GM12873 (cell line): ENCODE data around the gene S100A11.

Experiments used
- TF ChIP-seq, protein P1 (sequence below): IDR thresholded peaks from 2 replicates; pipeline ENCODE4 v1.5.1; 2012; ENCODE audit warnings: low read depth, mild to moderate bottlenecking, moderate library complexity, low read length, control low read depth; ENCODE audit not compliant: insufficient read depth; ENCODE audit errors: missing control alignments

S100A11 gene

DNA sequence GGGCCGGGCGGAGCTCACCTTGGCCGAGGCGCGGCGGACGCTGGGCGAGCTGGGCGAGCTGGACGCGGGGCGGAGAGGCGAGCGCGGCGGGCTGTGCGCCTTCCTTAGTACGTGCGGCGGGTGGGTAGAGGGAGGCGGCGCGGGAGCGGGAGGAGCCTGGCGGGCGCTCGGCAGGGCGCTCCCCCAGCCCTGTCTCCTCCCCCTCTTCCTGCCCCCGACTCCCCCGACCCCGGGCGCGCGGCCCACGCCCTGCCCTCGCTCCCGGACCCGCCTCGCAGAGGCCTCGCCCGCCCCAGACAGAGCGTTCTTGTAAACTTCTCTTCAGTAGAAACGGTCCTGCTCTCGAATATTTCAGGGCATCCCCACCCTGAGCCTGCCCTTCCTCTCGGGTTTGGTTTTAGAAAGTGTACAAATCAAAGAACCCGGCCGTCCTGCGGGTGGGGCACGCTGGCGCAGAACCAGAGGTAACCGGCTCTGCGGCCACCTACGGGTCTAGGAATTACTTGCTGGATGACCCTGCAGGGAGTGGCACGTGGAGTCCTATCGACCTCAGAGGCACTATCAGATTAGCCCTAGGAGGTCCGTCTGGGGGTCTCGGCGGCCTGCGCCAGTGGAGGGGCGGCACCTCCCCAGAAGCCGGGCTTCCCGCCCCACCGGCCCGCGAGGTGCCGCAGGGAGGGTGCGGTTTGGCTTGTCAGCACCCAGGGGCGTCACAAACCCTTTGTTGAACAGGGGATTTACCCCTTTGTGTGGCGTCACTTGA, 42.9 kb downstream of the S100A11 start, which contains the start of gene S100A10:
Gene S100A10, minus strand, starts transcription at position 126 of the 763 bp plus-strand sequence. CDS start 7,629 bp downstream, outside the sequence.
- TF ChIP-seq, protein P1, sequence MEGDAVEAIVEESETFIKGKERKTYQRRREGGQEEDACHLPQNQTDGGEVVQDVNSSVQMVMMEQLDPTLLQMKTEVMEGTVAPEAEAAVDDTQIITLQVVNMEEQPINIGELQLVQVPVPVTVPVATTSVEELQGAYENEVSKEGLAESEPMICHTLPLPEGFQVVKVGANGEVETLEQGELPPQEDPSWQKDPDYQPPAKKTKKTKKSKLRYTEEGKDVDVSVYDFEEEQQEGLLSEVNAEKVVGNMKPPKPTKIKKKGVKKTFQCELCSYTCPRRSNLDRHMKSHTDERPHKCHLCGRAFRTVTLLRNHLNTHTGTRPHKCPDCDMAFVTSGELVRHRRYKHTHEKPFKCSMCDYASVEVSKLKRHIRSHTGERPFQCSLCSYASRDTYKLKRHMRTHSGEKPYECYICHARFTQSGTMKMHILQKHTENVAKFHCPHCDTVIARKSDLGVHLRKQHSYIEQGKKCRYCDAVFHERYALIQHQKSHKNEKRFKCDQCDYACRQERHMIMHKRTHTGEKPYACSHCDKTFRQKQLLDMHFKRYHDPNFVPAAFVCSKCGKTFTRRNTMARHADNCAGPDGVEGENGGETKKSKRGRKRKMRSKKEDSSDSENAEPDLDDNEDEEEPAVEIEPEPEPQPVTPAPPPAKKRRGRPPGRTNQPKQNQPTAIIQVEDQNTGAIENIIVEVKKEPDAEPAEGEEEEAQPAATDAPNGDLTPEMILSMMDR = no peak

- TF ChIP-seq, protein P1 = no peak
Measured at GRCh38 chr1:151993084-151993733, 43.6 kb downstream of the S100A11 start.

GRCh38 chr1:151992303-151993083, 44.3 kb downstream of the S100A11 start:
- TF ChIP-seq, protein P1 = no peak

- TF ChIP-seq, protein P1 = no peak
Measured at GRCh38 chr1:151991663-151992302, 45.0 kb downstream of the S100A11 start.

DNA sequence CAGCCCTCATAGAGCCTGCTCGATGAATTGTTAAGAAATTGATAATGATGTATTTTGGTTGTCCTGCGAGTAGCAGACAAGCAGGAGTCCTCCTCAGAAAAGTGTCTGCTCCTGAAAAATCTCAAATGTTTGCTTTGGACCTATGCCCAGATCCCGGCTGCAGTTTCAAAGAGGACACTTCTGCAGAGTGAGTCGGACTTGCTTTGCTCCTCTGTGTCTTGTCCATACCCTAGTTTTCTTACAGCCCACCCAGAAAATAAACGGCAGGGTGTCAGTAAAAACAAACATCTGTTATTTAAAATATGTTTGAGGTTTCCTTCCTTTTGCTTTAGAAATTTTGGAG, 46.0 kb downstream of the S100A11 start:
- TF ChIP-seq, protein P1 = no peak

- TF ChIP-seq, protein P1 = no peak
Measured at GRCh38 chr1:151990058-151990855, 46.5 kb downstream of the S100A11 start.
